Testis (tissue), 2 donors: ENCODE measurements around the gene ZNF888.

Experiments used
- CTCF ChIP-seq, 3 experiments: fragments of 450-650 bp in 2 of 3; fragments of 200-600 bp in 1 of 3; sonication (generic) in 1 of 3; IDR thresholded peaks; one replicate each; pipeline ENCODE4 v1.5.1; 2016 to 2019; ENCODE audit warnings: antibody characterized with exemption in 3 of 3, mild to moderate bottlenecking in 2 of 3, moderate library complexity in 1 of 3
- POLR2A ChIP-seq: fragments of 450-650 bp; IDR thresholded peaks from one replicate; pipeline ENCODE4 v1.6.1; 2017; ENCODE audit warnings: antibody characterized with exemption, mild to moderate bottlenecking, moderate library complexity

DNA sequence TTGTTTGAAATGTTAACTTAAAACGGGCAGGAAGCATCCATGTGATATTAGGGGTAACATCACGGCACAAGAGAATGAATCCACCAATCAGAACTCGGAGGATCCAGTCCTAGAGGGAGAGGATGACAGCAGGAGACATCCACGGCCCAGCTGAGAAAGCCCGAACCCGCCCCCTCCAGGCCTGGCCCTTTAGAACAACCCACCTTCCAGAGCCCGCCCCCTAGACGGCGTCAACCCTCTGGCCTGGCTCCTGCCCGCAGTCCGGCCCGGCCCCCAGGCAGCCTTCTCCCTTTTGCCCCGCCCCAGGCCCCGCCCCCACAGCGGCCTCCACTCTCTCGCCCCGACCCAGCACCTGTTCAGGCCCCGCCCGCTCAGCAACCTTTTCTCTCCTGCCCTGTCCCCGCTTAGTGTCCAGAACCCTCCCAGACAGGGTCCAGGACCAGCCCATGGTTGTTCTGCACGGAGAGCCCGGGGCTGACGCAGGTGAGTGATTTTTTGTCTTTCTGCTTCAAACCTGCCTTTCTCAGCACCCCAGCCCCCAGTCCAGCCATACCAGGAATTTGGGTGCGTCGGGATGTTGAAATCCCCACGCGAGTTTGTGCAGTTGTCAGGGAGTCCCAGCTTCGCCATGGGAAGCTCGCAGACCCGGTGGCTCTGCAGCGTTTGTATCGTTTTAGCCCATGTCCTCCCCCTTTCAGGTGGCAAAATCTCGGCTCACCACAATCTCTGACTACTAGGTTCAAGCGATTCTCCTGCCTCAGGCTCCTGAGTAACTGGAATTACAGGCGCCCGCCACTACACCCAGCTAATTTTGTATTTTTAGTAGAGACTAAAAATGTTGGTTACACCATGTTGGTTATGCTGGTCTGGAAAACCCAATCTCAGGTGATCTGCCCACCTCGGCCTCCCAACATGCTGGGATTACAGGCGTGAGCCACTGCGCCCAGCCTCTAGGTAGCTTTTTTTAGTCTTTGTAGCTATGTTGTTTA lies 23.4 kb upstream of the ZNF888 start:
- TF ChIP-seq CTCF (IDR thresholded peaks at IDR 0.05) (no peak), POLR2A (no peak)
